ENCODE results near the gene TGFB1. TPM values are rescaled to one million over a fixed set of nuclear protein-coding genes. Genes with fewer than 3 reads are reported as not detected.
"Not testable (repeated sequence)": the region's sequence is repeated elsewhere in the genome, so short reads cannot be mapped to it uniquely, and the experiment has no call there.

TGFB1 gene
- total RNA-seq, 1 donor from 2014 or later = 20.8 TPM

DNA sequence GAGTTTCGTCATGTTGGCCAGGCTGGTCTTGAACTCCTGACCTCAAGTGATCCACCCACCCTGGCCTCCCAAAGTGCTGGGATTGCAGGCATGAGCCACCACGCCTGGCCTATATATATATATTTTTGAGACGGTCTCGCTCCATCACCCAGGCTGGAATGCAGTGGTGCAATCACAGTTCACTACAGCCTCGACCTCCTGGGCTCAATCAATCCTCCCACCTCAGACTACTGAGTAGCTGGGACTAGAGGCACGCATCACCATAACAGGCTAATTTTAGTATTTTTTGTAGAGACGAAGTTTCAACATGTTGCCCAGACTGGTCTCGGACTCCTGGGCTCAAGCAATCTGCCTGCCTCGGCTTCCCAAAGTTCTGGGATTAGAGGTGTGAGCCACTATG is 6.8 kb downstream of the TGFB1 start:
- DNase-seq (ENCODE audit: low read depth in 2 of 2) = not testable (repeated sequence)

- no peak for DNase-seq (ENCODE audit: low read depth in 2 of 2)
Observed at GRCh38 chr19:41344162-41344561, 9.6 kb downstream of the TGFB1 start.

- DNase-seq (ENCODE audit: low read depth in 2 of 2) = no peak
Observed at GRCh38 chr19:41341669-41342490, 11.8 kb downstream of the TGFB1 start.

DNA sequence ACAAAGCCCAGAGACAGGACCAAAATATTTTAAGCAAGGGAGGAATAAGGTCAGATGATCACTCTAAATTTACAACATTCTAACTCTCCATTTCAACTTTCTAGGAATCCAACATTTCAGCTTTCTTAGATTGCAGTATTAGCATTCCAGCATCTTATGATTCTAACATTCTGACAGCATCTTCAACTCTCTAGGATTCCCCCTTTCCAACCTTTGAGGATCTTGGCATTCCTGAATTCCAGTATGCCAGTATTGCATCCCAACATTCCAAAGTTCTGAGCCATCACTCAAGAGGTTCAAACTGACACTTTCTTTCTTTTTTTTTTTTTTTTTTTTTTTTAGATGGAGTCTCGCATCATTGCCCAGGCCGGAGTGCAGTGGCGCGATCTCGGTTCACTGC is 13.8 kb downstream of the TGFB1 start:
- no peak for DNase-seq (ENCODE audit: low read depth in 2 of 2)

DNA sequence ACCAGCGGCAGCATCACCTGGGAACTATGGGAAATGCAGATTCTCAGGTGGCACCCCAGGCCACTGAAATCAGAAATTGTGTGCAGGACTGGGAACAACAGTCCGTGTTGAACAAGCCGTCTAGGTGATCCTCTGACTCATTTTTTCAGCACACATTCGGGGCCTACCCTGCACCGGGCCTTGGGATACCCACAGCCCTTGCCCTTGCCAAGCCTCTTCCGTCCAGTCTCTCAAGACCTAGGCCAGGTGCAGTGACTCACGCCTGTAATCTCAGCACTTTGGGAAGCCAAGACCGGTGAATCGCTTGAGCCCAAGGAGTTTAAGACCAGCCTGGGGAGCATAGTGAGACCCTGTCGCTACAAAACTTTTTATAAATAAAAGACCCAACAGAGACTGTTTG is 18.3 kb downstream of the TGFB1 start:
- no peak for DNase-seq (ENCODE audit: low read depth in 2 of 2)

DNA sequence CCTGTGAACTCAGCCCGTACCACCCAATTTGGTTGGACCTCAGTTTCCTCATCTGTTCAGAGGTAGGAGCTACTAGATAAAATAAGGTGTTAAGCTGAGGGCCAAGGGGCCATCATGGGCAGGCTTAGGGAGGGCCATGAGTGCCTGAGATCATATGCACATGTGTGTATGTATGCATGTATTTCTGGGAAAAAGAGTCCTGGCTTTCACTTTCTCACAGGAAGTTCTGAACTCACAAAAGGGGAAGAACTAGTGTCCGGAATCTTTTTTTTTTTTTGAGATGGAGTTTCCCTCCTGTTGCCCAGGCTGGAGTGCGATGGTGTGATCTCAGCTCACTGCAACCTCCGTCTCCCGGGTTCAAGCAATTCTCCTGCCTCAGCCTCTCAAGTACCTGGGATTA is 18.9 kb downstream of the TGFB1 start:
- DNase-seq (ENCODE audit: low read depth in 2 of 2) = peak in 1 of 2 donors; percentile 47

DNA sequence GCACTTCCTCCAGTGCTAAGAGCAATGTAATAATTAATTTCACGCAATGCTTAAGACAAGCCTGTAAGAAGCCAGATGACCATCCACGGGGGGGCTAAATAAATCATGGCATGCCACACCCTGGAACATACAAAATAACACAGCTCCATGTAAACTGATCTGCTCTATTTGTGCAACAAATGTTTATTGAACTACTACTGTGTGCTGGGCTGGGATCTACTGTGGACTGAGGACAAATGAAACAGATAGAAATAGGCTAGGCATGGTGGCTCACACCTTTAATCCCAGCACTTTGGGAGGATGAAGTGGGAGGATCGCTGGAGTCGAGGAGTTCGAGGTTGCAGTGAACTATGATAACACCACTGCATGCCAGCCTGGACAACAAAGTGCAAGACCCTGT is 21.3 kb downstream of the TGFB1 start:
- DNase-seq (ENCODE audit: low read depth in 2 of 2) = no peak

GRCh38 chr19:41332000-41332399 is 21.7 kb downstream of the TGFB1 start:
- no peak for DNase-seq (ENCODE audit: low read depth in 2 of 2)

- no peak for DNase-seq (ENCODE audit: low read depth in 2 of 2)
Observed at GRCh38 chr19:41330946-41331678, 22.6 kb downstream of the TGFB1 start.

DNA sequence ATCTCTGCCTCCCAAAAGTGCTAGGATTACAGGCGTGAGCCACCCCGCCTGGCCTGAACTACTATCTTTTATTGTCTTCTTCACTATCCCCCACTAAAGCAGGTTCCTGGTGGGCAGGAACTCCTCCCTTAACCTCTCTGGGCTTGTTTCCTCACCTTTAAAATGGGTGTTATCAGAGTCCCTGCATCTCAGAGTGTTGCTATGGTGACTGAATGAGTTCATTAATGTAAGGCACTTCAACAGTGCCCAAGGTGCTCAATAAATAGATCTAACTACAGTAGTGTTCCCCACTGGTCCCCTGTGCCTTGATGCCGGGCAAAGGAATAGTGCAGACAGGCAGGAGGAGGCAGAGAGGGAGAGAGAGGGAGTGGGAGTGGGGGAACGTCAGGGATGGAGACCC is 23.2 kb downstream of the TGFB1 start:
- no peak for DNase-seq (ENCODE audit: low read depth in 2 of 2)

DNA sequence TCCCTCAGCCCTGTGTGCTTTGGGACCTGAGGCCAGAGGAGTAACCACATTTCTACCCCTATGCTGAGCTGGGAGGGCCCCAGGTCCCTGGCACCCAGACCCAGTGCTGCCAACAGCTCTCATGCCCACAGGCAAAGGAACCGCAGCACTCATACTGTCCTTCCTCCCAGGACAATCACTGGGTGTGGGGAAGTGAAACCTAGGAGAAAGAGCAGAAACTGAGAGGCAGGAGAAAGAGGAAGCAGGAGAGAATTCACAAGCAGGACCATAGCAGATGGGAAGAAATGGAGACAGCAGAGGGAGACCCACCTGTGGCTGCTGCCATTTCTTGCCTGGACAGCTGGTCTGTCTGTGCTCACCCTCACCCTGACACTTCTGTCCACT is 24.9 kb downstream of the TGFB1 start:
- DNase-seq (ENCODE audit: low read depth in 2 of 2) = no peak

DNA sequence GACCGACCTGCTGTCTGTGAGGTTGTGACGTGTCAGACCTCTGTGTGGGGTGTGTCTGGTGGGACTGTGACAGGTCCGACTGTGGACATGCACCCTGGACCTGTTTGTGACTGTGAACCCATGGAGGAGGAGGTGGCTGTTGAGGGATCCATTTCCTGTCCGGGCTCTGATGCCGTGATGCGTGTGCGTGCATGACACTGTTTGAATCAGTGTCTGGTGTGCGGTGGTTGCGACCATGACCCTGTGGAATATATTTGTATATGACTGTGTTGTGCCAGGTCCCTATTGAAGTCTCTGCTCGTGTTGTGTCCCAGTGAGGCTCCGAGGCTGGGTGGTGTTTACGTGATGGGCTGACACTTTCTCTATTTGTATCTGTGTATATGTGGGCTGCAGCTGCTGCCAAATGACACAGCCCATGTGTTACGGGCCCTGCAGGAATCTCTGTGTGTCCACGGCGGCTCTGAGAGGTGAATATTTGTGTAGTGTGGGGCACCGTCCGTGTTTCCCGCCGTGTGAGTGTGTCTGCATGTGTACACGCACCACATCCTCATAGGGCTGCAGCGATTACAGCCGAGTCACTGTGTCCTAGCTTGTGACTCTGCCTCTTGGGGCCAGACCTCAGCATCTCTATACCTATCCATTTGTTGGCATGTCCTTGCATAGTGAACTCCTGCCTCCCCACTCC is 25.4 kb downstream of the TGFB1 start:
- peak in 1 of 2 donors; percentile 56 for DNase-seq (ENCODE audit: low read depth in 2 of 2)

DNA sequence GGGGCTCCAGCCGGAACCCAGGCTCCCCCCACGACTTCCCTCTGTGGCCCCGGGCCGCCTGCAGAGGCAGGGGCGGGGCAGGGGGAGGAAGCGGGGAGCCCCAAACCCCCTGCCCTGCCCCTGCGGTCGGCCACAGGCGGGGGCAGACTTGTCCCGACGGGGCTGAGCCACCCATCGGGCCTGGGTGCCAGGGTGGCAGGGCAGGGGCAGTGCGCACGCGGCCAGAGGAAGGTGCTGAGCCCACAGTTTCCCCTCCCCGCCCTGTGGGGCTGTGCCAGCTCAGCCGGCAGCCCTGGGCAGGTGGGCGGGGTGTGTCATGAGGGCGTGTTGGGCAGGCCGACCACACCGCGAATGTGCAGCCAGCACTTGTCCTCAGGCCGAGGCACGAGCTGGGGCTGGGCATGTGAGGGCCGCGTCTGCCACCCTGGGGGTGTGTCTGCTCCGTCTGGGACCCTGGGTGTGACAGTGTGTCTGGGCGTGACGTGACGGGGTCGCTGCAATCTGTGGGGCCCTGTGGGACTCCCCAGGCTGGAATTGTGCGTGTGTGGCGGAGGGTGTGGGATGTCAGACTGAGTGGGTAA is 26.1 kb downstream of the TGFB1 start:
- DNase-seq (ENCODE audit: low read depth in 2 of 2) = peak; percentile 74 to 94

DNA sequence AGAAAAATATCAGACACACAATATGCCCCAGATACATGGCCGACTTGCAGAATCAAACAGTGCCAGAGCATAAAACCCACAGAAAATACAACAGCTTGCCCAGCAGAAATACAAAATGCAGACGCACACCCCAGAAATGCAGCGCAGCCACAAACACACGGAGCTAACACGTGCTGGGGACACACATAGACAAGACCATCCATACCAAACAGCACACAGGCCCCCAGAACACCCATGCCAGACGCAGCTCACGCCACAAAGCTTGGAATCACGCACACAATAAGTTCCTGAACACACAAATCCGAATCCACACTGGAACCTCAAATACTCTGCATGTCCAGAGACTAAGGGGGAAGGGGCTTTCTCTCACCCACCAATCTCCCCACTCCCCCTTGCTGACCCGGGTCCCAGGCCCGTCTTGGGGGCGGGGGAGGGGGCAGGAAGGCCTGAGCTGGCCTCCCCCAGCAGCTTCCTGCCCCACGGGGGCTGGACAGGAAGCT is 26.6 kb downstream of the TGFB1 start:
- peak in 1 of 2 donors; percentile 69 for DNase-seq (ENCODE audit: low read depth in 2 of 2)

DNA sequence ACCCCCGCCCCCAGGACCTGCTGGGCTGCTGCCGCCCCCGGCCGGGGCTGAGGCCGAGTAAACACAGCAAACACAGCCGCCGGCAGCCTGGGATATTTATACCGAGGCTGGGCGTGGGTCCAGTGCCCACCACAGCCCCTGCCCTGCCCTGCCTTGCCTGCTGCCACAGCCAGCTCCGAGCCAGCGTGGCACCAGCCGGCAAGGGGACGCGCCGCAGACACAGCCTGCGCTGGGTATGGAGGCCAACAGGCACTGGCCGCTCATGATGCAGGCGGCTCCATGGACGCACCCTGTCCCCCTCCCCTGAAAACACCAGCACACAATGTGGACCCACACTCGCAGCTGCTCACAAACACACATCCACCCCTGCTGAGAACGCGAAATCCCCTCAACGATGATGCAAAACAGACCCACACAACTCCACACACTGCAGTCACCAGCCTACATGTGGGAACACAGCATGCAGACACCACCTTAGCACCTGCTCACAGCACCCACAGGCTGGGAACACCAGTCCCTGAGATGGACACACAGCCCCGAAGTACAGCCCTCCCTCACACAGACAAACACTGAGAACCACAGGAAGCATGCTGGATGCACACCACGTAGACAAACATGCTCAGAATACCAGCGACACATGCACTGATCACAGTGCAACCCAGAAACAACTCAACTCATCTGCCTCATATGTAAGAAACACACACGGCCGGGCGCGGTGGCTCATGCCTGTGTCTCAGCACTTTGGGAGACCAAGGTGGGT is 27.6 kb downstream of the TGFB1 start:
- peak; percentile 73 to 91 for DNase-seq (ENCODE audit: low read depth in 2 of 2)

DNA sequence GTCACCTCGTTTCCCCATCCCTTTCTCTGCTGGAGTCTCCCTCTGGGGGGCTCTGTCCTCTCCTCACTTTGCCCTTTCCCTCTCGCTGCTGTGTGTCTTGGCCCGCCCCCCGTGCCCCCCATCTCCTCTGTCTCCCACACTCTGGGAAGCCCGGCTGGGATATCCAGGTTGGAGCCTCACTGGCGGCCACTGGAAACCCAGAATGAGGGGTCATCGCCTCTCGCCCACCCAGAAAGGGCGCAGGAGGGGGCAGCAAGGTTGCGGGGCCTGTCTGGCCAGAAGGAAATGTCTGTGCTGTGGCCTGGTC is 28.1 kb downstream of the TGFB1 start:
- DNase-seq (ENCODE audit: low read depth in 2 of 2) = no peak

DNA sequence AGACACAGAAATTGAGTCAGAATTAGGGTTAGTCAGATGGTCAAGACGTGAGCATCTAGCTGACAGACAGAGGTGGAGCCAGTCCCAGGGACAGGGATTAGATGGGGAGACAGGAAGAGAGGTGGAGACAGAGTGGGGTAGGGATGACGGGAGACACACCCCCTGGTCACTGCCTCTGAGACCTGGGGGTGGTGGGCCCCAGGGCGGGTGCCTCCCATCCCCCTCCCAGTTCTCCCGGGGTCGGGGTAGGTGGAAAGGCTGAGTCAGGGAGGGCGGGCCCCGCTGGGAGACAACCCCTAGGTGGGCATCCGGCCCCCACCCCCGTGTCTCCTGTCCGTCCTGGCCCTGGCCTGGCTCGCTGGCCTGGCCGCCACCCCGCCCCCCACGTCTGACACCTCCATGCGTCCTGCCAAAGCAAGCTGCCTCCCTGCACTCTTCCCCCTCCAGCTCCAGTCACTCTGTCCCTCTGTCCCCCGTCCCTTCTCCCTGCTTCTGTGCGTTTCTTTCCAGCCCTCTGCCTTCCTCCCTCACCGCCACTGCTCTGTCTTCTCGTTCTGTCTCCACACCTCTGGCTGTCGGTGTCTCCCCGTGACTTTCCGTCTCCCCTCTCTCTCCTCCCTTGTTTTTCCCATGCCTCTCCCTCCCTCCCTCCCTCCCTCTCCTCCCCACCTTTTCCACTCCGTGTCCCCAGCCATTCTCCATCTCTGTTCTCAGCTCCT is 28.6 kb downstream of the TGFB1 start:
- DNase-seq (ENCODE audit: low read depth in 2 of 2) = peak; percentile 77 to 95

- DNase-seq (ENCODE audit: low read depth in 2 of 2) = peak in 1 of 2 donors; percentile 42
Observed at GRCh38 chr19:41324231-41324702, 29.5 kb downstream of the TGFB1 start.

DNA sequence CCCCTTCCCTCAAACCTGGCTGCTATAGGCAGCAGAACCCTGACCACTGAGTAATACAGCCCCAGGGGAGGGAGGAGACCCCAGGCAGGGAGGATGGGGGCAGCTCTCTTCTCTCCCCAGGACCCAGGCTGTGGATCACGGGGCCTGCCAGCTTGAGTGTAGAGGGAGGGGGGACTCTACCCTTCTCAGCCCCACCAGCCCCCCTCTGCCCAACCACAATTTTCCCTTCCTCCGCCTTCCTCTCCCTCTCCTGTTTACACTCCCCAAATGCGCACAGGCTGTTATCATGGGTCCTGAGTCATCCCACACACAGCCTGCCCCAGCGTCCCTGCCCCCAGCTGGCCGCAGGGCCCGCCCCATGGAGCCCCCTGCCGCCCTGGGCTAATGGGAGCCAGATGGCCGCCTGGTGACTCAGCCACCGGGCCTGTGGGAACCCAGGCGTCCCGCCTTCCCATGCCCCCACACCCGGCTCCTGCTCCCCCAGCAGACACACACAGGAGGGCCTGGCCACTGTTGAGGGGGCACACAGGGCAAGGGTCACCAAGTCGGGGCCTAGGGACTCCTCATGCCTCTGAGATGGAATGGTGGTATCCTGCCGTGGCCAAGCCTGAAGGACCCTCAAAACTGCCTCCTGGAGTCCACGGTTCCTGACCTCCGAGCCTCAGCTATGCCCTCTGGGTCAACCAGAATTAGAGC is 30.1 kb downstream of the TGFB1 start:
- peak; percentile 76 to 98 for DNase-seq (ENCODE audit: low read depth in 2 of 2)

DNA sequence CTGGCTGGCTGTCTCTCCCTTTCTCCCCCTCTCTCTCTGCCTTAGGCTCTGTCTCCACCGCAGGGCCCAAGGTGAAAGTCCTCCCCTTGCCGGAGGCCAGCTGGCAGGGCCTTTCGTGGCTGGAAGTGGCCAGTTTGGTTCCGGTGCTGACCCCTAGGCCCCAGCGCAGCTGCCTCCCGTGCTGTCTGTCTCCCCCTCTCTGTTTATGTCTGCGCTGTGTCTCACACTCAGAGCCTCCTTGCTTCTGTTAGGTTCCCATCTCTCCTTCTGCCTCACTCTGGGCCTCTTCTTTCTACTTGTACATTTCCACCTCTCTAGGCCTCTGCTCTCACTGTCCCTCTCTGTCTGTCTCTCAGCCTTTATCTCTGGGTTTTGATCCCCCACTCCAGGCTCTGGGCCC is 30.7 kb downstream of the TGFB1 start:
- peak in 1 of 2 donors; percentile 86 for DNase-seq (ENCODE audit: low read depth in 2 of 2)

Data from dermis microvascular lymphatic vessel endothelial cell (primary cell).